Epithelial cell of prostate (primary cell): Measurements from ENCODE around the gene PTPRG.

Source experiments
- DNase-seq: peaks from one replicate; pipeline ENCODE4 v3.0.0-alpha.2; 2011; ENCODE audit warnings: low read depth, low spot score
- H3K27ac ChIP-seq: fragments of 450-650 bp; 2 replicates; pipeline ENCODE4 v1.5.1; 2017; ENCODE audit warnings: mild to moderate bottlenecking

Gene PTPRG

GRCh38 chr3:61932499-61932898 is 371.1 kb downstream of the PTPRG start:
- DNase-seq: no peak
- no peak overlapping the region for H3K27ac ChIP-seq

- no peak for DNase-seq
- H3K27ac ChIP-seq: no peak overlapping the region
Observed at GRCh38 chr3:61933798-61934504, 372.6 kb downstream of the PTPRG start.

GRCh38 chr3:61934505-61934871 is 373.1 kb downstream of the PTPRG start:
- H3K27ac ChIP-seq: no peak overlapping the region
- DNase-seq: no peak

- no peak for DNase-seq
- no peak overlapping the region for H3K27ac ChIP-seq
Observed at GRCh38 chr3:61935814-61936213, 374.4 kb downstream of the PTPRG start.

GRCh38 chr3:61936344-61936937 is 375.1 kb downstream of the PTPRG start:
- DNase-seq: no peak
- no peak overlapping the region for H3K27ac ChIP-seq

- no peak overlapping the region for H3K27ac ChIP-seq
Observed at GRCh38 chr3:61937477-61937876, 376.1 kb downstream of the PTPRG start.

GRCh38 chr3:61938878-61939549 is 377.6 kb downstream of the PTPRG start:
- DNase-seq: no peak
- H3K27ac ChIP-seq: no peak overlapping the region

More at GRCh38 chr3:61937477-61937876, 376.1 kb downstream of the PTPRG start:
- DNase-seq: no peak

GRCh38 chr3:61940236-61940635 is 378.9 kb downstream of the PTPRG start:
- DNase-seq: no peak
- no peak overlapping the region for H3K27ac ChIP-seq

- DNase-seq: no peak
- no peak overlapping the region for H3K27ac ChIP-seq
Observed at GRCh38 chr3:61943975-61944374, 382.6 kb downstream of the PTPRG start.

- H3K27ac ChIP-seq: no peak overlapping the region
- DNase-seq: no peak
Observed at GRCh38 chr3:61944726-61945125, 383.4 kb downstream of the PTPRG start.

- no peak overlapping the region for H3K27ac ChIP-seq
- DNase-seq: no peak
Observed at GRCh38 chr3:61945657-61946056, 384.3 kb downstream of the PTPRG start.

- DNase-seq: no peak
- no peak overlapping the region for H3K27ac ChIP-seq
Observed at GRCh38 chr3:61946570-61947324, 385.4 kb downstream of the PTPRG start.

- no peak for DNase-seq
- H3K27ac ChIP-seq: no peak overlapping the region
Observed at GRCh38 chr3:61947456-61947855, 386.1 kb downstream of the PTPRG start.

- H3K27ac ChIP-seq: no peak overlapping the region
- no peak for DNase-seq
Observed at GRCh38 chr3:61948699-61949305, 387.4 kb downstream of the PTPRG start.

- no peak for DNase-seq
- H3K27ac ChIP-seq: no peak overlapping the region
Observed at GRCh38 chr3:61954097-61954540, 392.7 kb downstream of the PTPRG start.

- DNase-seq: no peak
- no peak overlapping the region for H3K27ac ChIP-seq
Observed at GRCh38 chr3:61955483-61955882, 394.1 kb downstream of the PTPRG start.

GRCh38 chr3:61956236-61956635 is 394.9 kb downstream of the PTPRG start:
- peak overlapping the region; percentile 21 for H3K27ac ChIP-seq
- DNase-seq: no peak

- no peak for DNase-seq
- H3K27ac ChIP-seq: no peak overlapping the region
Observed at GRCh38 chr3:61957259-61957658, 395.9 kb downstream of the PTPRG start.

GRCh38 chr3:61960976-61961375 is 399.6 kb downstream of the PTPRG start:
- DNase-seq: no peak
- no peak overlapping the region for H3K27ac ChIP-seq

- no peak overlapping the region for H3K27ac ChIP-seq
- DNase-seq: no peak
Observed at GRCh38 chr3:61961900-61962299, 400.5 kb downstream of the PTPRG start.
